Measurements from ENCODE around the gene PPP2R2B.

The PPP2R2B gene

GRCh38 chr5:146699138-146699537 lies 179.4 kb downstream of the PPP2R2B start:
- in situ Hi-C loops (cut with HindIII; ENCODE audit: low sequenced_read_pairs), result no loop called here
- no peak overlapping the region for H3K4me3 ChIP-seq (ENCODE audit: low read depth, low read length)
- TF ChIP-seq CTCF (IDR thresholded peaks at IDR 0.05; ENCODE audit: low read depth, low read length), result no peak
- no peak for DNase-seq (ENCODE audit: low read depth, low spot score)

- no peak for DNase-seq (ENCODE audit: low read depth, low spot score)
- no peak for TF ChIP-seq CTCF (IDR thresholded peaks at IDR 0.05; ENCODE audit: low read depth, low read length)
- no peak overlapping the region for H3K4me3 ChIP-seq (ENCODE audit: low read depth, low read length)
- in situ Hi-C loops (cut with HindIII; ENCODE audit: low sequenced_read_pairs), result no loop called here
Observed at GRCh38 chr5:146698651-146699050, 179.9 kb downstream of the PPP2R2B start.

GRCh38 chr5:146697211-146697610 lies 181.3 kb downstream of the PPP2R2B start:
- no peak for TF ChIP-seq CTCF (IDR thresholded peaks at IDR 0.05; ENCODE audit: low read depth, low read length)
- no peak overlapping the region for H3K4me3 ChIP-seq (ENCODE audit: low read depth, low read length)
- DNase-seq (ENCODE audit: low read depth, low spot score), result no peak
- in situ Hi-C loops (cut with HindIII; ENCODE audit: low sequenced_read_pairs), result no loop called here

GRCh38 chr5:146695646-146696045 lies 182.9 kb downstream of the PPP2R2B start:
- no peak overlapping the region for H3K4me3 ChIP-seq (ENCODE audit: low read depth, low read length)
- no peak for TF ChIP-seq CTCF (IDR thresholded peaks at IDR 0.05; ENCODE audit: low read depth, low read length)
- no peak for DNase-seq (ENCODE audit: low read depth, low spot score)
- in situ Hi-C loops (cut with HindIII; ENCODE audit: low sequenced_read_pairs), result no loop called here

GRCh38 chr5:146690880-146691355 lies 187.6 kb downstream of the PPP2R2B start:
- no peak overlapping the region for H3K4me3 ChIP-seq (ENCODE audit: low read depth, low read length)
- TF ChIP-seq CTCF (IDR thresholded peaks at IDR 0.05; ENCODE audit: low read depth, low read length), result no peak
- no peak for DNase-seq (ENCODE audit: low read depth, low spot score)
- in situ Hi-C loops (cut with HindIII; ENCODE audit: low sequenced_read_pairs), result no loop called here

GRCh38 chr5:146687630-146688029 lies 190.9 kb downstream of the PPP2R2B start:
- H3K4me3 ChIP-seq (ENCODE audit: low read depth, low read length), result no peak overlapping the region

More at GRCh38 chr5:146687630-146688029, 190.9 kb downstream of the PPP2R2B start:
- TF ChIP-seq CTCF (IDR thresholded peaks at IDR 0.05; ENCODE audit: low read depth, low read length), result no peak
- DNase-seq (ENCODE audit: low read depth, low spot score), result no peak
- in situ Hi-C loops (cut with HindIII; ENCODE audit: low sequenced_read_pairs), result no loop called here
